ENCODE results near the gene ABCG1. TPM values are rescaled to one million over a fixed set of nuclear protein-coding genes. Genes with fewer than 3 reads are reported as not detected.

The ABCG1 gene
- polyA plus RNA-seq, 1 donor, result 10.2 TPM

- no peak for DNase-seq
Observed at GRCh38 chr21:42191696-42192595, 27.0 kb upstream of the ABCG1 start.

- no peak for DNase-seq
Observed at GRCh38 chr21:42193131-42193671, 25.7 kb upstream of the ABCG1 start.

- no peak for DNase-seq
Observed at GRCh38 chr21:42193721-42194120, 25.2 kb upstream of the ABCG1 start.

- DNase-seq, result no peak
Observed at GRCh38 chr21:42194863-42195262, 24.1 kb upstream of the ABCG1 start.

GRCh38 chr21:42195378-42196031 lies 23.4 kb upstream of the ABCG1 start:
- DNase-seq, result no peak

- no peak for DNase-seq
Observed at GRCh38 chr21:42198929-42199867, 19.7 kb upstream of the ABCG1 start.

- DNase-seq, result no peak
Observed at GRCh38 chr21:42199868-42200463, 19.0 kb upstream of the ABCG1 start.

- DNase-seq, result no peak
Observed at GRCh38 chr21:42200906-42201614, 17.9 kb upstream of the ABCG1 start.

GRCh38 chr21:42201615-42202161 lies 17.3 kb upstream of the ABCG1 start:
- no peak for DNase-seq

- DNase-seq, result no peak
Observed at GRCh38 chr21:42202321-42202720, 16.6 kb upstream of the ABCG1 start.

GRCh38 chr21:42203321-42203720 lies 15.6 kb upstream of the ABCG1 start:
- no peak for DNase-seq

GRCh38 chr21:42203936-42204335 lies 15.0 kb upstream of the ABCG1 start:
- no peak for DNase-seq

- DNase-seq, result no peak
Observed at GRCh38 chr21:42207426-42207825, 11.5 kb upstream of the ABCG1 start.

GRCh38 chr21:42208036-42208435 lies 10.9 kb upstream of the ABCG1 start:
- no peak for DNase-seq

GRCh38 chr21:42208801-42209490 lies 10.0 kb upstream of the ABCG1 start:
- no peak for DNase-seq

- DNase-seq, result no peak
Observed at GRCh38 chr21:42209801-42210479, 9.0 kb upstream of the ABCG1 start.

GRCh38 chr21:42212266-42212665 lies 6.7 kb upstream of the ABCG1 start:
- DNase-seq, result no peak

GRCh38 chr21:42213082-42213774 lies 5.7 kb upstream of the ABCG1 start:
- DNase-seq, result no peak
